PC-3 (cell line): Measurements from ENCODE around the gene FRMPD4. TPM values are rescaled to one million over a fixed set of nuclear protein-coding genes. Genes with fewer than 3 reads are reported as not detected.

ENCODE experiments used
- ATAC-seq: fragments of 200-7000 bp; cut with Tn5 transposase; 2 replicates; pipeline ENCODE4 v1.9.1; 2020; ENCODE audit warnings: mild to moderate bottlenecking, moderate library complexity
- BruUV-seq: library from RNA; stranded (reverse); fragments of 400-500 nt; replicated peaks from 2 replicates; lab custom pipeline; 2021; lab: Mats Ljungman, UMichigan
- CTCF ChIA-PET: fragments of 300-600 bp; sonication (Branson Sonifier 250); formaldehyde crosslinking; loops from one replicate; lab custom pipeline; 2022; ENCODE audit warnings: antibody characterized with exemption; lab: Charles Lee
- POLR2A ChIA-PET: fragments of 300-600 bp; sonication (Branson Sonifier 250); formaldehyde crosslinking; loops from one replicate; lab custom pipeline; 2022; ENCODE audit warnings: antibody characterized with exemption; ENCODE audit not compliant: unreplicated experiment; lab: Charles Lee
- DNase-seq: peaks from one replicate; pipeline ENCODE4 v3.0.0-alpha.2; 2015
- H2AFZ ChIP-seq: fragments of 300-600 bp; sonication (generic); 2 replicates; pipeline ENCODE4 v1.6.0; 2016; ENCODE audit warnings: antibody characterized with exemption, low read length
- H3F3A ChIP-seq: fragments of 300-600 bp; sonication (generic); one replicate; pipeline ENCODE4 v1.6.0; 2017; ENCODE audit warnings: antibody characterized with exemption, low read length, control low read depth, mild to moderate bottlenecking; ENCODE audit not compliant: unreplicated experiment
- H3K27ac ChIP-seq: fragments of 300-600 bp; sonication (generic); 2 replicates; pipeline ENCODE4 v1.5.1; 2016; ENCODE audit warnings: mild to moderate bottlenecking, low read length
- H3K27me3 ChIP-seq: fragments of 300-600 bp; sonication (generic); 2 replicates; pipeline ENCODE4 v1.6.1; 2016; ENCODE audit warnings: low read length, mixed read lengths
- H3K36me3 ChIP-seq: fragments of 300-600 bp; sonication (generic); 2 replicates; pipeline ENCODE4 v1.6.1; 2016; ENCODE audit warnings: low read depth, mixed run types, low read length, mixed read lengths
- H3K4me1 ChIP-seq: fragments of 300-600 bp; sonication (generic); 2 replicates; pipeline ENCODE4 v1.5.1; 2016; ENCODE audit warnings: low read length; ENCODE audit not compliant: insufficient read depth
- H3K4me2 ChIP-seq: fragments of 300-600 bp; sonication (generic); 2 replicates; pipeline ENCODE4 v1.6.0; 2016; ENCODE audit warnings: low read length
- H3K4me3 ChIP-seq: fragments of 300-600 bp; sonication (generic); 2 replicates; pipeline ENCODE4 v1.5.1; 2016; ENCODE audit warnings: mild to moderate bottlenecking, low read length, mixed read lengths
- H3K79me2 ChIP-seq: fragments of 300-600 bp; sonication (generic); 2 replicates; pipeline ENCODE4 v1.6.1; 2017; ENCODE audit warnings: low read length, mixed read lengths
- H3K9ac ChIP-seq: fragments of 300-600 bp; sonication (generic); 2 replicates; pipeline ENCODE4 v1.6.0; 2016; ENCODE audit warnings: mild to moderate bottlenecking, low read length
- H3K9me2 ChIP-seq: fragments of 300-600 bp; sonication (generic); replicated peaks from 2 replicates; pipeline ENCODE4 v1.6.1; 2016; ENCODE audit warnings: mixed run types, low read length, mixed read lengths
- H3K9me3 ChIP-seq: fragments of 300-600 bp; sonication (generic); 2 replicates; pipeline ENCODE4 v1.6.1; 2016; ENCODE audit warnings: low read length, mixed read lengths
- H4K20me1 ChIP-seq: fragments of 300-600 bp; sonication (generic); 2 replicates; pipeline ENCODE4 v1.6.1; 2016; ENCODE audit warnings: low read length, mixed read lengths
- CTCF ChIP-seq: fragments of 300-600 bp; sonication (generic); conservative IDR thresholded peaks from 2 replicates; pipeline ENCODE4 v1.5.1; 2017; ENCODE audit warnings: antibody characterized with exemption, low read depth, mild to moderate bottlenecking, low read length
- EZH2 ChIP-seq: fragments of 300-600 bp; sonication (generic); IDR thresholded peaks from one replicate; pipeline ENCODE4 v1.6.1; 2017; ENCODE audit warnings: antibody characterized with exemption, mild to moderate bottlenecking, low read length; ENCODE audit not compliant: unreplicated experiment
- EZH2phosphoT487 ChIP-seq: fragments of 300-600 bp; sonication (generic); IDR thresholded peaks from 2 replicates; pipeline ENCODE4 v1.6.1; 2018; ENCODE audit warnings: mild to moderate bottlenecking, antibody characterized with exemption, low read length, borderline replicate concordance
- intact Hi-C: fragments of 100-400 bp; cut with micrococcal nuclease; formaldehyde crosslinking; loops from 2 replicates; pipeline ENCODE4 v1.9.0; 2023
- total RNA-seq: library from RNA; depleted of rRNA; stranded (reverse); fragments of >200 nt; gene quantifications from 2 replicates; pipeline ENCODE4 v1.2.3, GENCODE V29; 2014

FRMPD4 gene
- total RNA-seq, 1 experiment from 2014 or later: 0.15 TPM

DNA sequence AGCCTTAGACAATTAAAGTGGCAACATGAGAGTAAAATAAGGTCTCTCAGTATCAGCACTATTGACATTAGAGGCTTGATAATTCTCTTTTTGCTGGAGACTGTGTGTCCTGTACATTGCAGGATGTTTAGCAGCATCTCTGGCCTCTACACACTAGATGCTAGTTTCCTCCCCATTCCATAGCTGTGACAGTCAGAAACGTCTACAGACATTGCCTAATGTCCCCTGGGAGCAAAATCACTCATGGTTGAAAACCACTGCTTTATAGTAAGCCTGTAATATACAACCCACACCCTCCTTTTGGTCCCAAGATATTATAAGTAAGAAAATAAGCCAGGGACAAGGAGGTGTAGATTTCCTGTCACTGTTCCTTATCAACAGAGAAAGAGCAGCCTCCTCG is 166.0 kb downstream of the FRMPD4 start:
- no peaks in the 10 kb centered on the region for H3K27me3 ChIP-seq
- peaks cover 8% of the 10 kb centered on the region for H3K4me1 ChIP-seq
- H4K20me1 ChIP-seq: no peaks in the 10 kb centered on the region
- H3K9me2 ChIP-seq: no peaks in the 10 kb centered on the region
- no peak overlapping the region for H2AFZ ChIP-seq
- H3K9ac ChIP-seq: no peak overlapping the region
- no peak overlapping the region for H3K4me3 ChIP-seq
- TF ChIP-seq EZH2phosphoT487: no peak
- TF ChIP-seq CTCF: no peak
- TF ChIP-seq EZH2: no peak
- H3K27ac ChIP-seq: no peak overlapping the region
- intact Hi-C loops: no loop called here
- no peaks in the 10 kb centered on the region for H3K79me2 ChIP-seq
- H3K9me3 ChIP-seq: no peaks in the 10 kb centered on the region
- no peaks in the 10 kb centered on the region for H3K36me3 ChIP-seq
- no peak for DNase-seq
- no peak overlapping the region for H3K4me2 ChIP-seq
- ATAC-seq: no peak
- no peaks in the 10 kb centered on the region for H3F3A ChIP-seq
- BruUV-seq: no TSS peak
- ChIA-PET POLR2A (no interaction called here), CTCF (no interaction called here)

DNA sequence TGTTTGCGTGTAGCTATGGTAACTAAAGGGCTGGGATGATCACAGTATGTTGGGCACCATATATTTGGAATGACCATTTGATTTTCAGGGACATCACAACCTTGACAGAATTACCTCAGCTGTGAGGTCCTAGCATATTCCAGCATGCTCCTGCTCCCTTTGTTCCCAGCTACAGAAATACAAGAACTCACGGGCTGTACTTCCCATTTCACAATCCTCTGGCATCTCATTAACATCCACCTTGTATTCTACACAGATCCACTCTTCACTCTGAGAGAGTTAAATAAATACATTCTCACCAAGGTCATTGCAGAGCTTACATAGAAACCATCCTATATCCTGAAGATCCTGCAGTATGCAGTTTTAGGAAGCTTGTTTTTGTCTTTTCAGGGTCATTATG is 169.7 kb downstream of the FRMPD4 start:
- no peaks in the 10 kb centered on the region for H3F3A ChIP-seq
- no peak overlapping the region for H3K4me2 ChIP-seq
- ATAC-seq: no peak
- CTCF ChIA-PET: no interaction called here
- no peaks in the 10 kb centered on the region for H4K20me1 ChIP-seq
- H3K4me3 ChIP-seq: no peak overlapping the region
- no peaks in the 10 kb centered on the region for H3K36me3 ChIP-seq
- H3K9me2 ChIP-seq: no peaks in the 10 kb centered on the region
- H3K27ac ChIP-seq: no peak overlapping the region
- no peaks in the 10 kb centered on the region for H3K79me2 ChIP-seq
- POLR2A ChIA-PET: no interaction called here
- H3K9ac ChIP-seq: no peak overlapping the region
- intact Hi-C loops: no loop called here
- DNase-seq: no peak
- TF ChIP-seq CTCF: no peak
- no peak for TF ChIP-seq EZH2phosphoT487
- TF ChIP-seq EZH2: no peak
- H2AFZ ChIP-seq: no peak overlapping the region
- no peaks in the 10 kb centered on the region for H3K9me3 ChIP-seq
- H3K27me3 ChIP-seq: no peaks in the 10 kb centered on the region
- H3K4me1 ChIP-seq: peaks cover 21% of the 10 kb centered on the region
- no TSS peak for BruUV-seq

DNA sequence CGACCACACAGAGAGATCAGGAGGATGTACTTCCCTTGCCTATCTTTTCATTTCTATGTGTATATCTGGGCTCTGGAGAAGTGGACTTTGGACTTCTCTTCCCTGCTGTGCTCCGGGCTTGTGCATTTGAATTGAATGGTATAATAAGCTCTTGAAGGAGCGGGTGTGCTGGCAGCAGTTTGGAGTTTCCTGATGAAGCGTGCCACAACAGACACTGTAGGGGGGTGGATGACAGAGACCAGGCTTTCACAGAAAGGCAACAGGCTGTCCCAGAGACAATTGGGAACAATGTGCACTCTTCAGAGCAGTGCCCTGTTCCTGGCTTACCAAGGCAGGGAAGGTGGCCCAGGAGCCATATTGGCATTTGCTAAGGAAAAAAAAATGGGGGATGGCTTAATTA is 170.1 kb downstream of the FRMPD4 start:
- ATAC-seq: no peak
- POLR2A ChIA-PET: no interaction called here

More for the DNA sequence above, 170.1 kb downstream of the FRMPD4 start:
- intact Hi-C loops: no loop called here
- DNase-seq: no peak
- no peak overlapping the region for H2AFZ ChIP-seq
- no peaks in the 10 kb centered on the region for H3K9me3 ChIP-seq
- no peak for TF ChIP-seq EZH2phosphoT487
- no peak for TF ChIP-seq CTCF
- TF ChIP-seq EZH2: no peak
- no peak overlapping the region for H3K4me3 ChIP-seq
- no peaks in the 10 kb centered on the region for H3K27me3 ChIP-seq
- peaks cover 21% of the 10 kb centered on the region for H3K4me1 ChIP-seq
- no peaks in the 10 kb centered on the region for H4K20me1 ChIP-seq
- H3K4me2 ChIP-seq: no peak overlapping the region
- CTCF ChIA-PET: no interaction called here
- BruUV-seq: no TSS peak
- H3K9me2 ChIP-seq: no peaks in the 10 kb centered on the region
- H3K79me2 ChIP-seq: no peaks in the 10 kb centered on the region
- no peak overlapping the region for H3K9ac ChIP-seq
- no peaks in the 10 kb centered on the region for H3F3A ChIP-seq
- H3K27ac ChIP-seq: 0 out of 2 replicates have a peak overlapping the region, but pooled peaks have one; percentile 69
- no peaks in the 10 kb centered on the region for H3K36me3 ChIP-seq
